ENCODE data around the gene DAO.
"Not testable (repeated sequence)": the region's sequence is repeated elsewhere in the genome, so short reads cannot be mapped to it uniquely, and the experiment has no call there.

The DAO gene

GRCh38 chr12:108849660-108850059 lies 30.2 kb upstream of the DAO start:
- DNase-seq (ENCODE audit: low read depth in 3 of 3), result no peak

GRCh38 chr12:108850854-108851573 lies 28.9 kb upstream of the DAO start:
- no peak for DNase-seq (ENCODE audit: low read depth in 3 of 3)

- DNase-seq (ENCODE audit: low read depth in 3 of 3), result no peak
These were observed 27.1 kb upstream of the DAO start for GRCh38 chr12:108852674-108853309.

- DNase-seq (ENCODE audit: low read depth in 3 of 3), result no peak
These were observed 26.5 kb upstream of the DAO start for GRCh38 chr12:108853426-108853825.

- no peak for DNase-seq (ENCODE audit: low read depth in 3 of 3)
These were observed 25.9 kb upstream of the DAO start for GRCh38 chr12:108853981-108854446.

- no peak for DNase-seq (ENCODE audit: low read depth in 3 of 3)
These were observed 25.2 kb upstream of the DAO start for GRCh38 chr12:108854451-108855283.

- no peak for DNase-seq (ENCODE audit: low read depth in 3 of 3)
These were observed 24.4 kb upstream of the DAO start for GRCh38 chr12:108855284-108856169.

GRCh38 chr12:108856170-108856427 lies 23.8 kb upstream of the DAO start:
- DNase-seq (ENCODE audit: low read depth in 3 of 3), result no peak

- peak; percentile 35 to 68 (median 57) for DNase-seq (ENCODE audit: low read depth in 3 of 3)
These were observed 23.3 kb upstream of the DAO start for GRCh38 chr12:108856428-108857157.

GRCh38 chr12:108857158-108857407 lies 22.8 kb upstream of the DAO start:
- no peak for DNase-seq (ENCODE audit: low read depth in 3 of 3)

GRCh38 chr12:108858311-108859074 lies 21.4 kb upstream of the DAO start:
- no peak for DNase-seq (ENCODE audit: low read depth in 3 of 3)

- not testable (repeated sequence) for DNase-seq (ENCODE audit: low read depth in 3 of 3)
These were observed 20.6 kb upstream of the DAO start for GRCh38 chr12:108859141-108859922.

- DNase-seq (ENCODE audit: low read depth in 3 of 3), result no peak
These were observed 20.0 kb upstream of the DAO start for GRCh38 chr12:108859923-108860291.

GRCh38 chr12:108860443-108860842 lies 19.4 kb upstream of the DAO start:
- DNase-seq (ENCODE audit: low read depth in 3 of 3), result no peak

- DNase-seq (ENCODE audit: low read depth in 3 of 3), result no peak
These were observed 17.9 kb upstream of the DAO start for GRCh38 chr12:108861878-108862587.

- no peak for DNase-seq (ENCODE audit: low read depth in 3 of 3)
These were observed 17.3 kb upstream of the DAO start for GRCh38 chr12:108862588-108862959.

GRCh38 chr12:108865169-108865568 lies 14.7 kb upstream of the DAO start:
- DNase-seq (ENCODE audit: low read depth in 3 of 3), result no peak

- DNase-seq (ENCODE audit: low read depth in 3 of 3), result not testable (repeated sequence)
These were observed 13.8 kb upstream of the DAO start for GRCh38 chr12:108866083-108866482.

GRCh38 chr12:108868781-108869180 lies 11.1 kb upstream of the DAO start:
- DNase-seq (ENCODE audit: low read depth in 3 of 3), result no peak
